B cell (primary cell): ENCODE data around the gene PRXL2A. TPM values are rescaled to one million over a fixed set of nuclear protein-coding genes. Genes with fewer than 3 reads are reported as not detected.

Source experiments
- ATAC-seq: fragments of 200-7000 bp; cut with Tn5 transposase; one replicate; pipeline ENCODE4 v1.10.0; 2021; ENCODE audit warnings: low read depth, mild to moderate bottlenecking, moderate number of reproducible peaks, moderate library complexity
- CTCF ChIA-PET: fragments of 350-600 bp; sonication (Branson Sonifier 250); formaldehyde crosslinking; loops from one replicate; lab custom pipeline; 2021; ENCODE audit warnings: antibody characterized with exemption, inconsistent platforms; lab: Charles Lee
- POLR2A ChIA-PET: fragments of 350-600 bp; sonication (Branson Sonifier 250); formaldehyde crosslinking; loops from one replicate; lab custom pipeline; 2021; ENCODE audit warnings: antibody characterized with exemption; lab: Charles Lee
- DNase-seq: peaks from one replicate; pipeline ENCODE4 v3.0.0; 2013
- H2AFZ ChIP-seq: 2 replicates; pipeline ENCODE4 v1.6.1; 2012; ENCODE audit warnings: mild to moderate bottlenecking, low read depth, low read length; ENCODE audit not compliant: insufficient read depth, poor library complexity, severe bottlenecking
- H3K27ac ChIP-seq, 2 donors: 1 replicate in 1 of 2; 2 replicates in 1 of 2; pipeline ENCODE4 v1.5.1; 2012 to 2013; ENCODE audit warnings: low read length in 2 of 2, mild to moderate bottlenecking in 2 of 2, moderate library complexity in 1 of 2
- H3K27me3 ChIP-seq, 4 experiments: fragments of 200-600 bp in 1 of 4; sonication (generic) in 1 of 4; replicated peaks in 1 of 4; 1 replicate in 2 of 4; 2 replicates in 2 of 4; pipeline versions ENCODE4 v1.6.1 to v1.7.0; 2013 to 2016; ENCODE audit warnings: low read length in 3 of 4, mild to moderate bottlenecking in 2 of 4, mixed read lengths in 1 of 4, moderate library complexity in 1 of 4; ENCODE audit not compliant: insufficient read depth in 4 of 4, control insufficient read depth in 3 of 4; ENCODE audit errors: control extremely low read depth in 1 of 4
- H3K36me3 ChIP-seq, 2 experiments: replicated peaks in 1 of 2; 1 replicate in 1 of 2; 2 replicates in 1 of 2; pipeline versions ENCODE4 v1.6.1 to v1.7.1; 2013; ENCODE audit warnings: low read length in 1 of 2; ENCODE audit not compliant: insufficient read depth in 2 of 2, control insufficient read depth in 1 of 2; ENCODE audit errors: control extremely low read depth in 1 of 2, extremely low read depth in 1 of 2
- H3K4me1 ChIP-seq, 2 donors: fragments of 200-600 bp in 1 of 2; sonication (generic) in 1 of 2; 1 replicate in 1 of 2; 2 replicates in 1 of 2; pipeline versions ENCODE4 v1.5.1 to v1.6.1; 2013 to 2017; ENCODE audit warnings: low read length in 2 of 2; ENCODE audit not compliant: control insufficient read depth in 2 of 2, insufficient read depth in 2 of 2
- H3K4me2 ChIP-seq: replicated peaks from 2 replicates; pipeline ENCODE3; 2012; ENCODE audit warnings: mild to moderate bottlenecking, low read depth, low read length; ENCODE audit not compliant: poor library complexity, severe bottlenecking
- H3K4me3 ChIP-seq, 5 experiments: fragments of 200-600 bp in 1 of 5; sonication (generic) in 1 of 5; 1 replicate in 3 of 5; 2 replicates in 2 of 5; pipeline versions ENCODE4 v1.5.1 to v1.7.0; 2011 to 2016; ENCODE audit warnings: low read length in 4 of 5, mild to moderate bottlenecking in 4 of 5, low read depth in 2 of 5, control low read depth in 1 of 5, moderate library complexity in 1 of 5; ENCODE audit not compliant: insufficient read depth in 1 of 5; ENCODE audit errors: control extremely low read depth in 1 of 5, extremely low read depth in 1 of 5
- H3K79me2 ChIP-seq: fragments of 200-600 bp; sonication (generic); one replicate; pipeline ENCODE4 v1.6.0; 2016; ENCODE audit warnings: low read length; ENCODE audit not compliant: control insufficient read depth, insufficient read depth
- H3K9ac ChIP-seq: fragments of 200-600 bp; sonication (generic); 2 replicates; pipeline ENCODE4 v1.6.1; 2017; ENCODE audit warnings: mild to moderate bottlenecking, low read length, moderate library complexity
- H3K9me3 ChIP-seq, 3 donors: one replicate each; pipeline versions ENCODE4 v1.6.1 to v1.7.1; 2013; ENCODE audit warnings: low read length in 2 of 3; ENCODE audit not compliant: control insufficient read depth in 2 of 3, insufficient read depth in 1 of 3; ENCODE audit errors: control extremely low read depth in 1 of 3
- H4K20me1 ChIP-seq: 2 replicates; pipeline ENCODE4 v1.6.0; 2012; ENCODE audit warnings: mild to moderate bottlenecking, low read length; ENCODE audit not compliant: insufficient read depth, control insufficient read depth, poor library complexity, severe bottlenecking
- H3K27ac Mint-ChIP-seq: one replicate; pipeline ENCODE4 v1.8.0; 2021; ENCODE audit warnings: mixed read lengths
- H3K27me3 Mint-ChIP-seq: one replicate; pipeline ENCODE4 v1.8.0; 2021; ENCODE audit warnings: mixed read lengths
- H3K4me1 Mint-ChIP-seq: one replicate; pipeline ENCODE4 v1.8.0; 2021; ENCODE audit warnings: mixed read lengths
- H3K4me3 Mint-ChIP-seq: one replicate; pipeline ENCODE4 v1.8.0; 2021; ENCODE audit warnings: mixed read lengths
- H3K9me3 Mint-ChIP-seq: one replicate; pipeline ENCODE4 v1.8.0; 2022; ENCODE audit warnings: mixed read lengths; ENCODE audit not compliant: insufficient read depth
- EZH2 ChIP-seq: IDR thresholded peaks from 2 replicates; pipeline ENCODE4 v1.6.1; 2012; ENCODE audit warnings: borderline replicate concordance, low read depth, mild to moderate bottlenecking, moderate library complexity, low read length; ENCODE audit not compliant: insufficient read depth, poor library complexity, severe bottlenecking
- WGBS: methylation state at CpG from one replicate; pipeline ENCODE4 v1.1.5; 2013; ENCODE audit warnings: missing lambda C conversion rate; ENCODE audit not compliant: insufficient coverage; 5-methylcytosine and 5-hydroxymethylcytosine counted together
- intact Hi-C: fragments of 100-400 bp; cut with micrococcal nuclease; formaldehyde crosslinking; loops from one replicate; pipeline ENCODE4 v1.10.0; 2022
- polyA plus RNA-seq: library from polyadenylated mRNA; depleted of rRNA; stranded (reverse); fragments of >200 nt; gene quantifications from 2 replicates; pipeline ENCODE4 v1.2.3, GENCODE V29; 2012
- total RNA-seq, 2 donors: library from RNA; stranded (reverse); fragments of 120-200 nt in 1 of 2; gene quantifications; 1 replicate in 1 of 2; 2 replicates in 1 of 2; pipeline versions ENCODE4 v1.2.3 to v1.2.4, GENCODE V29; 2013 to 2022
- TF ChIP-seq, protein P1 (sequence below): fragments of 200-600 bp; IDR thresholded peaks from one replicate; pipeline ENCODE4 v1.8.0; 2022; ENCODE audit warnings: antibody characterized with exemption, mild to moderate bottlenecking

PRXL2A gene
- total and polyA plus RNA-seq, 2 donors (not counting 1 experiment from before 2014, with no cell fraction given), result 2.8 to 9.4 TPM

DNA sequence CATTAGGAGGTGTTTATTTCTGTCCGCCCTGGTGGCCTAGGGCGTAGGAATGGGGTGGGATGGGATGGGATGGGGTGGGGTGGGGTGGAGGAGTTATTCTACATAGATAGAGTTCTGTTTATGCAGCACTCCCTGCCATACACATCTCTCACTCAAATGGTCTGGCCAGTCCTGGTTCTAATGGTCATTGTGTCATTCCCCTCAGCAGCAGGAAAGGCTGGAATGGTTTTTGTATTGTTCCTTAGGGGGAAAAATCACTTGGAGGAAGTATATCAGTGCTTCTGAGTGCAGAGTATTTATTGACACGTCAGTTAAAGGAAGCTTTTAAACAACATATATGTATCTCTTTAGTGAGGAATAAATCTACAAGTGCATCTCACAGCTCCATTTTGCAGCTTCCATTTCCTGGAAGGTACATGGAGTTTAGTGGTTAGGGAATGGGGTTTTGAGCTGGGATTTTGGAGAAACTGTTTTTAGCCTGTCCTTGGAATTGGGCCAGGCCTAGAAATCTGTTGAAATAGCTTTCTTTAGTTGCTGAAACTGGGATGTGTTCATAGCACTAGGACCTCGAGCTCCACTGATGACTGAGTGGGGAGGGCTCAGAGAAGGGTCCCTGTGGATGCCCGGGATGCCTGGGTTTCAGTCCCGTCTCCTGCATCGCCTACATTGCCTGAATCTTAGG lies 54.1 kb downstream of the PRXL2A start:
- H3K4me1 ChIP-seq, result peaks cover 97 to 98% of the 10 kb centered on the region in 2 donors
- peaks cover 98% of the 10 kb centered on the region for H3K79me2 ChIP-seq
- Mint-ChIP-seq H3K9me3 (no peaks in the 10 kb centered on the region), H3K4me3 (peak overlapping the region; percentile 86), H3K4me1 (peaks cover 100% of the 10 kb centered on the region), H3K27me3 (no peaks in the 10 kb centered on the region), H3K27ac (peak overlapping the region; percentile 71)
- H4K20me1 ChIP-seq, result peaks cover 56% of the 10 kb centered on the region
- WGBS, result 74% methylated on average over 4 of the region's 7 CpGs
- H3K27me3 ChIP-seq, result no peaks in the 10 kb centered on the region
- no peak overlapping the region for H3K9ac ChIP-seq
- peak overlapping the region; percentile 54 for H3K4me2 ChIP-seq
- ChIA-PET CTCF (interaction anchor here (1.1 to 5.1 kb wide), 4 partner anchors 8 to 42 kb away, joined by 5 to 41 read pairs (median 14); no protein-coding TSS in a partner anchor), POLR2A (interaction anchor here (0.5 to 2.4 kb wide), 2 partner anchors 8 to 14 kb away, joined by 3 to 7 read pairs; partner anchors contain the start of gene TSPAN14)
- peak overlapping the region; percentile 10 to 46 for H3K27ac ChIP-seq
- DNase-seq, result no peak
- H3K9me3 ChIP-seq, result no peaks in the 10 kb centered on the region
- no peak overlapping the region for H2AFZ ChIP-seq
- TF ChIP-seq EZH2, result no peak
- TF ChIP-seq, protein P1, sequence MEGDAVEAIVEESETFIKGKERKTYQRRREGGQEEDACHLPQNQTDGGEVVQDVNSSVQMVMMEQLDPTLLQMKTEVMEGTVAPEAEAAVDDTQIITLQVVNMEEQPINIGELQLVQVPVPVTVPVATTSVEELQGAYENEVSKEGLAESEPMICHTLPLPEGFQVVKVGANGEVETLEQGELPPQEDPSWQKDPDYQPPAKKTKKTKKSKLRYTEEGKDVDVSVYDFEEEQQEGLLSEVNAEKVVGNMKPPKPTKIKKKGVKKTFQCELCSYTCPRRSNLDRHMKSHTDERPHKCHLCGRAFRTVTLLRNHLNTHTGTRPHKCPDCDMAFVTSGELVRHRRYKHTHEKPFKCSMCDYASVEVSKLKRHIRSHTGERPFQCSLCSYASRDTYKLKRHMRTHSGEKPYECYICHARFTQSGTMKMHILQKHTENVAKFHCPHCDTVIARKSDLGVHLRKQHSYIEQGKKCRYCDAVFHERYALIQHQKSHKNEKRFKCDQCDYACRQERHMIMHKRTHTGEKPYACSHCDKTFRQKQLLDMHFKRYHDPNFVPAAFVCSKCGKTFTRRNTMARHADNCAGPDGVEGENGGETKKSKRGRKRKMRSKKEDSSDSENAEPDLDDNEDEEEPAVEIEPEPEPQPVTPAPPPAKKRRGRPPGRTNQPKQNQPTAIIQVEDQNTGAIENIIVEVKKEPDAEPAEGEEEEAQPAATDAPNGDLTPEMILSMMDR, result no peak
- no peak for ATAC-seq
- H3K4me3 ChIP-seq, result peak overlapping the region in 1 of 5 experiments; percentile 4
- intact Hi-C loops, result no loop called here
- no peaks in the 10 kb centered on the region for H3K36me3 ChIP-seq
